Endothelial cell of umbilical vein (primary cell): ENCODE results near the gene MON1A. TPM values are rescaled to one million over a fixed set of nuclear protein-coding genes. Genes with fewer than 3 reads are reported as not detected.

ENCODE experiments used
- BruUV-seq: library from RNA; stranded (reverse); fragments of 400-500 nt; replicated peaks from 2 replicates; lab custom pipeline; 2021; lab: Mats Ljungman, UMichigan
- CTCF ChIA-PET: fragments of 300-600, 350-600 bp; sonication (Branson Sonifier 250); formaldehyde crosslinking; loops from one replicate; lab custom pipeline; 2021; ENCODE audit warnings: antibody characterized with exemption, inconsistent platforms; lab: Charles Lee
- POLR2A ChIA-PET: fragments of 300-600, 350-600 bp; sonication (Branson Sonifier 250); formaldehyde crosslinking; loops from one replicate; lab custom pipeline; 2021; ENCODE audit warnings: antibody characterized with exemption, inconsistent platforms; lab: Charles Lee
- DNase-seq: peaks from one replicate; pipeline ENCODE4 v3.0.0-alpha.2; 2011; ENCODE audit warnings: low read depth, low spot score
- FAIRE-seq: peaks from 2 replicates; lab custom pipeline; 2011; peaks lifted over from hg19 to GRCh38; lab: Jason Lieb, UNC
- H2AFZ ChIP-seq: 2 replicates; pipeline ENCODE4 v1.6.0; 2012; ENCODE audit warnings: low read depth, low read length, control low read depth, inconsistent platforms
- H3K27ac ChIP-seq: 2 replicates; pipeline ENCODE4 v1.5.1; 2011; ENCODE audit warnings: low read depth, mild to moderate bottlenecking, control low read depth, low read length, moderate library complexity; ENCODE audit not compliant: insufficient read depth
- H3K27me3 ChIP-seq, 2 experiments: 2 replicates each; pipeline versions ENCODE4 v1.6.0 to v1.6.1; 2011; ENCODE audit warnings: low read length in 2 of 2, mixed read lengths in 1 of 2; ENCODE audit not compliant: control insufficient read depth in 2 of 2, insufficient read depth in 2 of 2
- H3K36me3 ChIP-seq, 2 experiments: 2 replicates in 1 of 2; 3 replicates in 1 of 2; pipeline ENCODE4 v1.5.1; 2011; ENCODE audit warnings: low read length in 2 of 2, mild to moderate bottlenecking in 1 of 2, moderate library complexity in 1 of 2; ENCODE audit not compliant: control insufficient read depth in 2 of 2, insufficient read depth in 2 of 2; ENCODE audit errors: extremely low read depth in 1 of 2
- H3K4me1 ChIP-seq: 3 replicates; pipeline ENCODE4 v1.5.1; 2011; ENCODE audit warnings: mild to moderate bottlenecking, low read length; ENCODE audit not compliant: control insufficient read depth, insufficient read depth; ENCODE audit errors: extremely low read depth
- H3K4me2 ChIP-seq: 2 replicates; pipeline ENCODE4 v1.6.1; 2011; ENCODE audit warnings: low read length, control low read depth, mixed read lengths; ENCODE audit not compliant: insufficient read depth
- H3K4me3 ChIP-seq, 3 experiments: fragments of 200-600 bp in 1 of 3; sonication (generic), shearing (Covaris generic) in 1 of 3; replicated peaks in 1 of 3; 2 replicates each; pipeline ENCODE4 v1.5.1; 2011 to 2016; ENCODE audit warnings: control low read depth in 3 of 3, low read length in 3 of 3, mild to moderate bottlenecking in 2 of 3, inconsistent platforms in 1 of 3, low read depth in 1 of 3, moderate library complexity in 1 of 3; ENCODE audit not compliant: insufficient read depth in 1 of 3
- H3K79me2 ChIP-seq: 2 replicates; pipeline ENCODE4 v1.6.0; 2012; ENCODE audit warnings: low read length, inconsistent platforms; ENCODE audit not compliant: control insufficient read depth, insufficient read depth
- H3K9ac ChIP-seq: replicated peaks from 2 replicates; pipeline ENCODE3; 2011; ENCODE audit warnings: low read length, control low read depth; ENCODE audit not compliant: insufficient read depth; ENCODE audit errors: extremely low read depth
- H3K9me1 ChIP-seq: replicated peaks from 3 replicates; pipeline ENCODE4 v1.6.0; 2011; ENCODE audit warnings: mild to moderate bottlenecking, low read length; ENCODE audit not compliant: control insufficient read depth, insufficient read depth; ENCODE audit errors: extremely low read depth
- H3K9me3 ChIP-seq: replicated peaks from 2 replicates; pipeline ENCODE4 v1.5.1; 2012; ENCODE audit warnings: low read length, inconsistent platforms; ENCODE audit not compliant: control insufficient read depth, insufficient read depth
- H4K20me1 ChIP-seq: replicated peaks from 2 replicates; pipeline ENCODE3; 2011; ENCODE audit warnings: mild to moderate bottlenecking, low read length; ENCODE audit not compliant: control insufficient read depth, insufficient read depth; ENCODE audit errors: extremely low read depth
- FOS ChIP-seq: IDR thresholded peaks from 2 replicates; pipeline ENCODE4 v1.6.1; 2011; ENCODE audit warnings: mild to moderate bottlenecking, low read length, moderate library complexity, borderline replicate concordance; ENCODE audit not compliant: insufficient read depth
- JUN ChIP-seq: IDR thresholded peaks from 2 replicates; pipeline ENCODE4 v1.6.1; 2011; ENCODE audit warnings: borderline replicate concordance, low read depth; ENCODE audit not compliant: insufficient read length, insufficient read depth
- MYC ChIP-seq: IDR thresholded peaks from one replicate; pipeline ENCODE4 v1.6.1; 2011; ENCODE audit warnings: mild to moderate bottlenecking, low read depth, low read length
- dilution Hi-C: fragments of 300-500 bp; cut with MboI; formaldehyde crosslinking; loops from one replicate; pipeline ENCODE4 v1.15.0; 2019; ENCODE audit warnings: low sequenced_read_pairs; ENCODE audit not compliant: extremely low pct_ligation_motif_present
- intact Hi-C: fragments of 100-400 bp; cut with micrococcal nuclease; formaldehyde crosslinking; loops from one replicate; pipeline ENCODE4 v1.10.0; 2022
- polyA plus RNA-seq, 4 experiments: library from polyadenylated mRNA; depleted of rRNA in 3 of 4; stranded (reverse) in 3 of 4; unstranded in 1 of 4; fragments of >200 nt; gene quantifications; 2 replicates each; pipeline versions ENCODE4 v1.2.1 to v1.2.3, GENCODE V29; 2011 to 2012; ENCODE audit warnings: missing spikeins in 1 of 4
- total RNA-seq: library from RNA; stranded (reverse); gene quantifications from 2 replicates; pipeline ENCODE4 v1.2.3, GENCODE V29; 2021
- TF ChIP-seq, protein P1 (sequence below), 2 donors: IDR thresholded peaks; 1 replicate in 1 of 2; 2 replicates in 1 of 2; pipeline ENCODE4 v1.5.1; 2011; ENCODE audit warnings: low read length in 2 of 2, mild to moderate bottlenecking in 2 of 2, moderate library complexity in 2 of 2, control low read depth in 1 of 2, inconsistent platforms in 1 of 2, low read depth in 1 of 2; ENCODE audit not compliant: insufficient read depth in 1 of 2; ENCODE audit errors: extremely low read depth in 1 of 2
- TF ChIP-seq, protein P2 (sequence below): IDR thresholded peaks from 2 replicates; pipeline ENCODE4 v1.6.1; 2011; ENCODE audit not compliant: insufficient read depth, insufficient read length

MON1A gene
- total and polyA plus RNA-seq, 2 donors (not counting 3 experiments of a cell fraction or from before 2014, with no cell fraction given): 17.5 to 31.1 TPM

DNA sequence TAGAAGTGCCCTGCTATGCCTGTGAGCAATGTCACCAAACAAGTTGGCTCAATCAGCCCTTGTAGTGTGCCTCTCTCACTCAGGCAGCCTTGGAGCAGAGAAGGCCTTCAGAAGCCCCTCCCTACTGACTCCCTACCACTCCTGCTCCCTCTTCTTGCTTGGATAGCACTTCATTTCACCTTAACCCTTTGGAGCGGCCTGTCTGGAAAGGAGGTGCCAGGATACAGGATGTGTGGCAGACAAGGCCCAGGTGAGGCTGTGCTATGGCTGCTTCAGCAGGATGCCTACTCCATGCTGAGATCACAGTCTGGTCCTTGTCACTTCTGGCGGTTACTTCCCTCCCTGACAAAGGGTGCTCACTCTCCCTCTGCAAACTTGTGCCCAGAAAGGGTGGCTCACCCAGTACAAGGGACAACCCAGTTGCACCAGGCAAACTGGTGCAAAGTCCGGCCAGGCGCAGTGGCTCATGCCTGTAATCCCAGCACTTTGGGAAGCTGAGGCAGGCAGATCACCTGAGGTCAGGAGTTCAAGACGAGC lies 1.1 kb downstream of the MON1A start:
- peaks cover 5% of the 10 kb centered on the region for H3K4me1 ChIP-seq
- dilution Hi-C loops (no loop called here), intact Hi-C loops (loop anchor here (1.0 kb wide), 1 partner anchor 11 kb away; no protein-coding TSS in a partner anchor)
- H3K36me3 ChIP-seq: no peaks in the 10 kb centered on the region
- peaks cover 6% of the 10 kb centered on the region for H3K79me2 ChIP-seq
- FAIRE-seq: no peak
- no peaks in the 10 kb centered on the region for H3K9me3 ChIP-seq
- CTCF ChIA-PET: interaction anchor here (1.5 to 1.8 kb wide), 3 partner anchors 11 to 389 kb away, joined by 5 to 16 read pairs (median 8); partner anchors contain the start of gene RBM6
- POLR2A ChIA-PET: no interaction called here
- no peak overlapping the region for H3K9ac ChIP-seq
- H3K4me3 ChIP-seq: no peak overlapping the region
- no peaks in the 10 kb centered on the region for H4K20me1 ChIP-seq
- no peak overlapping the region for H3K27ac ChIP-seq
- H3K4me2 ChIP-seq: no peak overlapping the region
- no peaks in the 10 kb centered on the region for H3K27me3 ChIP-seq
- TF ChIP-seq FOS (no peak), MYC (no peak), JUN (no peak)
- TF ChIP-seq, protein P1, sequence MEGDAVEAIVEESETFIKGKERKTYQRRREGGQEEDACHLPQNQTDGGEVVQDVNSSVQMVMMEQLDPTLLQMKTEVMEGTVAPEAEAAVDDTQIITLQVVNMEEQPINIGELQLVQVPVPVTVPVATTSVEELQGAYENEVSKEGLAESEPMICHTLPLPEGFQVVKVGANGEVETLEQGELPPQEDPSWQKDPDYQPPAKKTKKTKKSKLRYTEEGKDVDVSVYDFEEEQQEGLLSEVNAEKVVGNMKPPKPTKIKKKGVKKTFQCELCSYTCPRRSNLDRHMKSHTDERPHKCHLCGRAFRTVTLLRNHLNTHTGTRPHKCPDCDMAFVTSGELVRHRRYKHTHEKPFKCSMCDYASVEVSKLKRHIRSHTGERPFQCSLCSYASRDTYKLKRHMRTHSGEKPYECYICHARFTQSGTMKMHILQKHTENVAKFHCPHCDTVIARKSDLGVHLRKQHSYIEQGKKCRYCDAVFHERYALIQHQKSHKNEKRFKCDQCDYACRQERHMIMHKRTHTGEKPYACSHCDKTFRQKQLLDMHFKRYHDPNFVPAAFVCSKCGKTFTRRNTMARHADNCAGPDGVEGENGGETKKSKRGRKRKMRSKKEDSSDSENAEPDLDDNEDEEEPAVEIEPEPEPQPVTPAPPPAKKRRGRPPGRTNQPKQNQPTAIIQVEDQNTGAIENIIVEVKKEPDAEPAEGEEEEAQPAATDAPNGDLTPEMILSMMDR (IDR thresholded peaks at IDR 0.05; ENCODE audit: extremely low read depth in 1 of 2, insufficient read depth in 1 of 2, low read depth in 1 of 2, low read length in 2 of 2): no peak
- TF ChIP-seq, protein P2, sequence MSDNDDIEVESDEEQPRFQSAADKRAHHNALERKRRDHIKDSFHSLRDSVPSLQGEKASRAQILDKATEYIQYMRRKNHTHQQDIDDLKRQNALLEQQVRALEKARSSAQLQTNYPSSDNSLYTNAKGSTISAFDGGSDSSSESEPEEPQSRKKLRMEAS: no peak
- BruUV-seq: TSS peak; percentile 36
- H3K9me1 ChIP-seq: no peaks in the 10 kb centered on the region
- no peak overlapping the region for H2AFZ ChIP-seq
- no peak for DNase-seq
